NCI-H526 (cell line): ENCODE data around the gene ETV3.
"Not testable (repeated sequence)": the region's sequence is repeated elsewhere in the genome, so short reads cannot be mapped to it uniquely, and the experiment has no call there.

Experiments
- DNase-seq, 2 experiments: peaks; one replicate each; lab custom pipeline; 2025; lab: John Stamatoyannopoulos, UW

Gene ETV3

DNA sequence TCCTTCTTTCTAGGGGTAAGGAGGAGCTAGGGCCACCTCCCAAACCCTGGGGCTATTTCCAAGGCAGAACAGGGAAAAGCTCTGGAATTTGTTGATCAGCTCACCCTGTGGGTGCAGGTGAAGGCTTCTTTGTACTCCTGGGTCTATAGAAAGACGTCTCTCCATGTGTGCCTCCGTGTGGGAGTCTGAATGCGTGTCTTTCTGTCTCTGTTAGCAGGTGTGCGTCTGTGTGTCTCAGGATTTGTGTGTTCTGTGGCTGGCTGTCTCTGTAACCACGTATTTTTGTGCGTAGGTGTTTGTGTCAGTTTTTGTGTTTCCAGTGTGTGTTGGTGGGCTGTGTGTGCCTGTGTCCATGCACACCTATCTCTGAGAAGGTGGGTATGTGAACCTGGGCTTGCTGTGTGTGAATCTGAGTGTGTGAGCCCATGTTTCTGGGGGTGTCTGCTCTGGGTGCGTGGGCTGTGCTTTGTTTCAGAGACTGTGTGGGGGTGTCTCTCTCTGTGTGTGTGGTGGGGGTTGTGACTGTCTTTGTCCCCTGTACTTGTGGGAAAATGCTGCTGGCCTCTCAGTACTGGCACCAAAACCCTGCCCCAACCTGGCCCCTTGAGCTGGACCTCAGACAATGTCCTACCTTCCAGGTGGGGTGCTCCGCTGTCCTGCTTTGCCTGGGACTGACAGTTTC is 25.9 kb downstream of the ETV3 start:
- DNase-seq: no peak

DNA sequence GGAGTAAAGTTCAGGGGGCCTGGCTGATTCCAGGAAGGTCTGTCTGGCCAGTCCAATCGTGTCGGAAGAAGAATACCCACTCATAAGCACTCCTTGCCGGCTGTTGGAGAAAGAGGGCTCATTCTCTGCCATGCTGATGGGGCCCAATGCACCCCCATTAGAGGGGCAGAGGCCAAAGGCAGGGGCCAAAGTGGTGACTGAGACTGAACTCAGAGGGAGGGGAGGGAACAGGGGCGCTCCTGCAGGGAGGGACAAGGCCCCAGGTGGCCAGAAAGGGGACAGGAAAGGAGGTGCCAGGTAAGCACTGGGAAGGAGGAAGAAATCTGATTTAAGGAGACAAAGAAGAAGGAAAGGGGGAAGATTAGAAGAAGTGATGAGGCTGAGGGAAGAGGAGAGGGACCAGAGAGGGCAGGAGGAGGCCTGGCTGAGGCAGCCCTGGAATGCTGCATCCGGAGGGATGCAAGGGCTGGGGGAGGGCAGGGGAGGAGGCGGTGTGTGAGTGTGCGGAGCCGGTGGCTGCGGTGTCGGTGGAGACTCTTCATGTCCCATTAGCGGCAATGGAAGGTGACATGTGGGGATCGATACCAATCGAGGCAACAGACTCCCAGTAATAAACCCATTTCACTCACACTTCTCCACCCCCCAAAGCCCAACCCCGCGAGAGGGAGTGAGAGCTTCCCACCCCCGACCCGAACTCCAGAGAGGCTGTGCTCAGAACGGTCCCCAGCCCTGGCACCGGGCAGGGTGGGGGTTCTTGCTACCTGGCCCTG is 26.6 kb downstream of the ETV3 start:
- DNase-seq: no peak

DNA sequence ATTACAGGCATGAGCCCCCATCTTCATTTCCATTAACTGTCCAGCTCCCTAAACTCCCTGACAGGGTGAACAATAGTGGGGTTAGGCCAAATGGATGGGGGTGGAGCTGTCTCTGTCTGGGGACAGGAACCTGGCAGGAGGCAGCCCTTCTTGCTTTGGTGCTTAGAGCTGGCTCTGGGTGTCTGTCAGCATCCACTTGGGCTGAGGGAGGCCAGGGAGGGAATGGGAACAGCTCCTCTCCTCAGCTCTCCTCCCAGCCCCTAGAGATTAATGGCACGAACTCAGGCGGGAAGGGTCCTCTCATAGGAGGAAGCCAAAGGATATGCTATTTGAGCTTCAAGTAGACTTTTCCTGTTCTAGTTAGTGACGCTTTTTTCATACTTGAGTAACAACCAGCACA is 27.5 kb downstream of the ETV3 start:
- no peak for DNase-seq

DNA sequence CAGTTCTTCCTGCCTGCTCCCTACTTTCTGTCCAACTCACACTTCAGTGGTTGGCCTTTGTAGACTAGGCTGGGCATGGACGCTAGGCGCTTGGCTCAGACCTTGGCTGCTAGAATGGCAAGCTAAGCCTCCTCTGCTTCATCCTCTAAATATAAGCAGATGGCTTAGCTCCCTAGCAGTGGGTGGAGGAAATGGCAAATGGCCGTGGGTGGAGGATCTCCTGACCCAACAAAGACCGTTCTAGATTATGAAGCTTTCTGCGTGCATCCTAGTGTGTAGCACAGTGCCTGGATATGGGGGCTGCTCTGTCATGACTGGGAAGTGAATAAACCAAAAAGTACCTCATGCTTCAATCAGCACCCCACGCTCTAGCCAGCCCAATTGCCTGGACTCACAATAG is 28.2 kb downstream of the ETV3 start:
- DNase-seq: no peak

DNA sequence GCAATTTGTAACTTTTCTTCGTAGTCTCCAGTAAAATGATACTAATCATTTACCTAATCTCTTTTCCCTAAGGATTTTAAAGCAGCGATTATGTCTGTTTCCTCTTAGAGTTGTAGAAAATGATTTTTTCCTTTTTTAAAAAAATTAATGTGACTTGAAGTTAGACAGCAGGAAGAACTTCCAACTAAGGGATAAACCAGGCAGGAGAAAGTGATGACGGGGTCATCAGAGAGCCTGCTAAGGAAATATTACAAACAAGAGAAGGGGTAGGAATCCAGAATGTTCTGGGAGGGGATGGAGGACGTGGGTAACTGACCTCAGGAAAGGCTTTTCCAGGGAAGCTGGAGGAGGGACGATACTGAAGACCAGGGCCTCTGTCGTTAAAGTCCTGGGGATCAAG is 29.7 kb downstream of the ETV3 start:
- DNase-seq: no peak

DNA sequence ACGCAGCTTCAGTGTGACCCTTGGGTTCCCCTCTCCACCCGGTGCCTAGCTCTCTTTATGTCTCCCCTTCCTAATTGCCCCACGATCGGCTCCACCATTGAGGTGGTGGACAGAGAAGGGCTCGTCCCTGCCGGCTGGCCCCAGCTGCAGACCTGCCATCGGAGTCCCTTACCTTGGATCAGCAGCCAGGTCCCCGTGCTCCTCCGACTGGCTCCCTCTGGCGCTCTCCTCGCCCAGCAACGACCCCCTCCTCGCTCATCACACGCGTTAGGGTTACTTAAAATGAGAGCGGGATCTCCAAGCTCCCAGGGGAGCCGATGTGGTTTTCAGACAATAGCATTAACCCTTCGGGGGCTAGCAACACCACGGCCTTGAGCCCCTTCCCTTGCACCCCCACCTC is 30.5 kb downstream of the ETV3 start:
- DNase-seq: peak in 1 of 2 experiments; percentile 38

DNA sequence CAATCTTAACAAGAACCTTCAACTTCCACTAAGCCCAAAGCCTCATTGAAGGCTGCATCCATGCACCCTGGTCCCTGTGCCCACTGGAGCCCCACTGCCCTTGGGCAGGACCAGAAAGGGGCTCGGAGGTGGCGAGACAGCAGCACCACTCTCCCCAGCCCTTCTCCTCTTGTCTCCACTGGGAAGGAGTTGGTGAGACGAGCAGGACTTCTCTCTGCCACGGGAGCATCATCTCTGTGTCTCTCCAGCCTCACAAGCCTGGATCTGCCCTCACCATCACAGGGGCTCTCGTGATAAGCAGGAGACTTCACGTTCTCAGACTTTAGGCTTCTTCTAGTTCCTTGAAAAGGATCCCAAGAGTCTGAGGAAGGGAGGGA is 31.4 kb downstream of the ETV3 start:
- DNase-seq: no peak

DNA sequence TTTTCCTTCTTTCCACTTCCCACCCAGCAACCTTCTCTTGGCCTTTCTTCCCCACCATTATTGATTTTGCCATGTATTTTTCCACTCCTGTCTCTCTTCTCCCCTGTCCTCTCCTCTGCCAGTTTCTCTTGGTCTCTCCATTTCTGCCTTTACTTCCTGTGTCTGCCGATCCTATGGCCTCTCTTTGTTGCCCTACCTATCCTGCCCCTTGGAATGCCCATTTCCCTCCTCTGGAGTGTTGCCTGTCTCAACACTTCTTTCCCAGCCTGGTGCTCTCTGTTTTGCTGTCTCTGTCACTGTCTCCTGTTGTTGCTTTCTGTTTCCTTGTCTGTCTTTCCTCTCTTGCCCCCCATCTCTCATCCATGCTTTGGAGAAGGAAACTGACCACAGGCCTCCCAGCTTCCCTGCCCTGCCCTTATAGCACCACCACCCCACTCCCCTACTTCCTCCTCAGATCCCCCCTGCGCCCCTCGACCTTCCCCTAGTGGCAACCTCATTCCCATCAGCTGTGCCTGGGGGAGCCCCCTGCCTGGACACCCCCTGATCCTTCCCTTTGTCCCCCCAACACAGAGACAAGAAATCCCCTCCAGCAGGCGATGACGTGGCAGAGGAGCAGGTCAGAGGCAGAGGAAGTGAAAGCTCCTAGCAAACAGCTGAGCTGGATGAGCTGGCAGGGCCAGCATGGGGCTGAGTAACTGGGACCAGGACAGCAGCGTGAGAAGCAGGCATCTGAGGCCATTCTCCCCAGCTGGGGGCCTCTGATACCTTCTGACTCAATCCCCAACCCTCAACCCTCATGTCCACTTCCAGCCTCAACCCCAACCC is 32.0 kb downstream of the ETV3 start:
- DNase-seq: no peak

DNA sequence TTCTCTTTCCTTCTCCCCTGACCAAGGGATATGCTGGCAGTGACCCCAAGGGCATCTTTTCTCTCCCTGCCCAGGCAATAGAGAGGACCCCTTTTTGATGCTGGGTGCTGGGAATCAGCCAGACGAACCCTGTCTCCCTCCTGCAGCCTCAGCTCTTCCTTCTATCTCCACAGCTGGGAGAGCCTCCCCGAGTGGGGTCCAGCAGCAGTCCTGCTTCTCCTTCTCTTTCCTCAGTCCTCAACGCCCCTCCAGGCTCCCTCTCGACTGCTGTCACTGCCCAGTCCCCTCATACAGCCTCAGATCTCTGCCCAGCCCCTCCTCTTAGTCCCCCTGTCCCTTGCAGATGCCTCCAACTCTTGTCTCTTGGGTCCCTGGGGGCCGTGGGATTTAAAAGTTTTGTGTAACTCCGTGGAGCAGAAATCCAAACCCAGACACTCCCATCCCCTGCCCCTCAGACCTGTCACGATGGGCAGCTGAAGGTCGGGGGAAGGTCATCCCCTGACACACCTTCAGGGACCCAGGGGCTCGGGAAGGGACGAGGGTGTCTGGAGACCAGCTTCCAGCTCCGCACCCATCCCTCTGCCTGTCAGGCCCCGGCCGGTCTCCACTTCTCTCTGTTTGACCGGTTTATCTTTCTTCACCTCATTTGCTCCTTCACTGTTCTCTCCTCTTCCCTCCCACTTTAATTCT is 32.8 kb downstream of the ETV3 start:
- DNase-seq: no peak

DNA sequence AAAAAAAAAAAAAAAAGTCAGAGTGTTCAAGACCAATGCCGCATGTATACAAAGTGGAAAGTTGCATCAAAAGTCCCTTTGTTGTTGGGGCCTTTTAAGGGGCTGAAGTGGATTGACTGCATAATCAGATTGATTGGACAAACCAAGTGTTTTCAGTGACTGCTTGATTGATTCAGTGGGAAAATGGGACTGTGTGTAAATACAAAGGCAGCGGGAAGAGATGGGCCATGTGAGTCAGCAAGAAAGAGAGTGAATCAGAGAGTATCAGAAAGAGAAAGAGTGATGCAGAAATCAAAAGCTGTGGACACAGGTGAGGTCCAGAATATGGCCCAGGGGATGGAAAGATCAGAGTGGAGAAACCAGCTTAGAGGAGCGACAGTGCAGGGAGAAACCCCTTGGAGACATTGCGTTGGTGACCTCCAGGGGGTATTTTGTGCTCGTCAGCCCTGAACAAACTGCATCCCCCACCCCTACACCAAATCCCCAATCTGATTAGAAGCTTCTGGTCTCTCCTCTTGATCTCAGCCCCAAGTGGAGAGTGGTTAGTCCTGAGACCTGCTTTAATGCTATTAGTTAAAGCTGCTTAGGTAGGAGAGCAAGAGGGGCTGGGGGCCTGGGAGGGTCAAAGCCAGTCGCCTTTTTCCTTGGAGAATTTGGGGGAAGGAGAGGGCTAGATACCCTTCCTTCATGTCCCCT is 33.4 kb downstream of the ETV3 start:
- no peak for DNase-seq

DNA sequence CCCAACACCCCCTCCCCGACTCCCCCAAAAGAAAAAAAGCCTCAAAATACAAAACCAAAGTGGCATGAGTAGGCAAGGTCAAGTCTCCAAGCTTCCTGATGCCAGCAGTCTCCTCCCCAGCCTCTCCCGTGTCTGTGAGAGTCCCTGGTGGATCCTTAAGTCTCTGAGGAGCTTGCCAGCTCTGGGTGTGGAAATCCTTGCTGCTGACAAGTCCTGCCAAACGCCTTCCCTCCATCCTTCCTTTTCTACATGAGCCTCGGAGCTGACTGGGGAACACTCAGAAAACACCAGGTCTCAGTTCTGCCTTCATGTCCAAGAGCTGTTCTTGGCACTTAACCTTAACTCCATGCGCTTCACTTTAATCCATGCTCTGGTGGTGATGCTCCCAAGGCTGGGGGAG is 34.9 kb downstream of the ETV3 start:
- no peak for DNase-seq

DNA sequence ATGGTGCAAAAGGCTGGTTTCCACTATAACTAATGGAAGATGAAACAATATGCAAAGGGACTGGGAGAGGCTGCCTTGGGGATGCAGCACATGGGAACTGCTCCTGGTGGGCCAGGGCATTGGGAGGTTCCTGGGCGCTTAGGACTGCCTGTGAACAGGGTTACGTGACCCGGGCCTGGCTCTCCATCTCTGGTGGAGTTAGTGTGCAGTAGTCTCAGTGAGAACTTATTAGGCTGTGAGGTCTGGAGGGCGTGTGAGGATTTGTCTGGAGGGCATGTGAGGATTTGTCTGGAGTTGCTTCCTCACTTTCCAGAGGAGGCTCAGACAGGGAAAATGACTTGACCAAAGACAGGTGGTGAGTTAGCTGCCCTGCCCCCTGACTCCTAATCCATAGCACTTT is 37.0 kb downstream of the ETV3 start:
- no peak for DNase-seq

DNA sequence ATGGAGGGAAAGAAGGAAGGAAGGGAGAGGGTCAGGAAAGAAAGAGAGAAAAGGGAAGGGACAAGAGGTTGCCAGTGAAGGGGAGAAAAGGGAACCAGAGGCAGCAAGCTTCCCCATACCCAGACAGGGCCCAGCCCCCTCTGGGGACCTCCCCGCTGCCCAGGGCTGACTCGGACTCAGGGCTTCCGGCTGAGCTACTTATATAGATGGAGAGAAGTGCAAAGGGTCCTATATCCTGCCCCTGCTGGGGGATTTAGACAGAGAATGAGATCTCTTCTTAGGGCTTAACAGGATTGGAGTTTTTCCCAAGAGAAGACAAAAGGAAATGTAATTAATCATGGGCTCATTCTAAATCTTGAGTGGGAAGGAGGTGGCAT is 38.6 kb downstream of the ETV3 start, which contains the start of gene ETV3L:
TSS of gene ETV3L (minus strand) at position 176 of the 377 bp plus-strand sequence. CDS start 285 bp downstream, outside the sequence.
- DNase-seq: no peak

DNA sequence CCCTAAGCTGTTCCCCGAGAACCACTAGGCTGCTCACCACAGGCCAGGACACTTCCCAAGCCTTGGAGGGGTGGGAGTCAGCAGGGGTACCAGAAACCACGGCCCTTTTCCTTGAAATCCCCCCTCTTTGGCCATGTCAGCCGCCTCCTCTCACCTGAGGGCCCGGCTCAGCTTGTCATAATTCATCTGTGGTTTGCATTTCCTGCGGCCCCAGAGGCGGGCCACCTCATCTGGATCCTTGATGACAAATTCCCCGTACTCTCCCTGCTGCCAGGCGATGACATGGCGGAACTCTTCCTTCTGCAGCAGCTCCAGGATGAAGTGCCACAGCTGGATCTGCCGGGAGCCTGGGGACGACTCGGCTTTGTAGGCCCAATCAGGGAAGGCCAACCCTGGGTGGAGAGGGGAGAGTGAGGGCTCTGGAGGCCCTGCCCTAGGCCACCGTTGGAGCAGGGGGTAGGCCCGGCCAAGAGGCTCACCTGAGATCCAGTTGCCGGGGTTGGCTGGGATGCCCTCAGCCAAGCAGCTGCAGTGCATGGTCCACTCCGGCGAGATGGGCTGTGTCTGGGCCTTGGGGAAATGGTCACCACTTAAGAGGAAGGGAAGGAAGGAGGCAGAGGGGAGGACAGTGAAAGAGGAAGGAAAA is 39.1 kb downstream of the ETV3 start:
- DNase-seq: not testable (repeated sequence)

DNA sequence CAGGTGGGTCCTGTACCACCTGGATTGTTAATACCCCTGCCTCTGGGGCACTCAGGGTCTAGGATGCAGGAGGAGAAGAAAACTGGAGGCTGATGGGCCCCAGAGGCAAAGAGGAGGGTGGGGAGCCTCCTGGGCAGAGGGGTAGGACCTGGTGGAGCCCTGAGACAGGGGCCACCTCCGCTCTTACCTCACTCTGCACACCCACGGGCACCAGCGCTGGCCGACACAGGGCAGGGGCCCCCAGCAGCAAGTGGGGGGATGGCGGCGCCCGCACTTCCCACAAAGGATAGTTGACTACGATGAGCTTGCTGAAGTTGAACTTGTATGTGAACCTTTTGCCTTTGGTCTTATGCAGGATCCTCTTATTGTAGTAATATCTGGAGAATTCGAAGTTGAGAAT is 39.7 kb downstream of the ETV3 start:
- no peak for DNase-seq

DNA sequence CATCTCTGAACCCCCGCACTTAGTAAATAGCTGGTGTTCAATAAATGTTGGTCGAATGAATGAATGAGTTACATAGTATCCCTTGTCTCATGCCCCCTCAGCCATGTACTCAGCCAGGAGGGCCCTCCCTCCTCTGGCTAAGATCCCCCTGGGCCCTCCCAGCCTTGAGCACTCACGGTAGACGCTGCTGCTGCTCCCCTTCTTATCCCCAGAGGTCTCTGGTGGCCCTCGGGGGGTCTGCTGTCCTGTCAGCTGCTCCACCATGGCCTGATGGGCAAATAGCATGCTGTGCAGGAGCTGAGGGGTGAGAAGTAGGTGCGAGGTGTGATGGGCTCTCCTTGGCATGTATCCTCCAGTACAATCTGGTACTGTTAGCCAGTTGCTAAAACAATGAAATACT is 40.5 kb downstream of the ETV3 start:
- DNase-seq: no peak

DNA sequence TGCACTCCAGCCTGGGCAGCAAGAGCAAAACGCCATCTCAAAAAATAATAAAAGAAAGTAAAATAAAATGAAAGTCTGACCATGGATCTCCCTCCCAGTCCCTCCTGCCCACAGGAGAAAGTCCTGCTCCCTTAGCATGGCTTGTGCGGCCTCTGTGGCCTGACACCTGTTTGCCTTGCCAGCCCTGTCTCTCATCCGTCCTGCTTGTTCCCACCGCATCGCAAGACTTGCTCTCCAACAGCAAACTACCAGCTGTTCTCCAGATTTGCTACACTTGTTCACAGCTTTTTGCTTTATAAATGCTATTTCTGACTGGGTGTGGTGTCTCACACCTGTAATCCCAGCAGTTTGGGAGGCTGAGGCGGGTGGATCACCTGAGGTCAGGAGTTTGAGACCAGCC is 41.3 kb downstream of the ETV3 start:
- DNase-seq: no peak

DNA sequence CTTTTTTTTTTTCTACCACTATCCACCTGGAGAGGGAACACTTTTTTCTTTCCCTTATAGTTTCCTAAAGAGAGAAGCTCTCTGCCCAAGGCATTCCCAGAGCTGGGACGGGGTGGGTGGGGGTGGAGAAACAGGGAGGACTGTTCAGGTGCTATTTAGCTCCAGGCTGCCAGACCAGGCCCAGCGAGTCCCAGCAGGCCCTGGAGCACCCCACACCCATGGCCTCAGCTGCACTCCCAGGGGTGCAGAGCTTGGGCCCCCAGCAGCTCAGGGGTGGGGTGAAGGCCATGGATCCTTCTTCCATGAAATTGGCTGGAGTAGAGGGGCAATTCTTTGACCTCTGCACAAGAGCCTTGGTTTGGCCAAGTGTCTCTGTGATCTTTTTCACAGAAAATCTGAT is 42.6 kb downstream of the ETV3 start:
- no peak for DNase-seq

DNA sequence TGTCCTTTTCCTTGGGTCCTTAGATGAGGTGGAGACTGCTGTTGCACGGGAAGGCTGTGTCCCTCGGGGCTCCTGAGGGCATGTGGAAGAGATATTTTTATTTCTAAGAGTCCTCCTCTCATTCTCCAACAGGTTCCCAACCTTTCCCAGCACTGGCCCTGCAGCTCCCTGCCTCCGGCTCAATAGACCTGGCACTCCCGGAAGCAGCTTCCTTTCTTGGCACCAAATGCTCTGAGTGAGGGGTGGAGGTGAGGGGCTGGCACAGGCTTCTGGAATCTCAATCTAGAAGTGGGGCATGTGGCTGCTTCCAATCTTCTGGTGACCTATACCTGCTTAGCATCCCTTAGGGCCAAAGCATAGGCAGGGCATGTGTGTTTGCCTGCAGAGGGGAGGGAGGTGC is 43.1 kb downstream of the ETV3 start:
- no peak for DNase-seq

DNA sequence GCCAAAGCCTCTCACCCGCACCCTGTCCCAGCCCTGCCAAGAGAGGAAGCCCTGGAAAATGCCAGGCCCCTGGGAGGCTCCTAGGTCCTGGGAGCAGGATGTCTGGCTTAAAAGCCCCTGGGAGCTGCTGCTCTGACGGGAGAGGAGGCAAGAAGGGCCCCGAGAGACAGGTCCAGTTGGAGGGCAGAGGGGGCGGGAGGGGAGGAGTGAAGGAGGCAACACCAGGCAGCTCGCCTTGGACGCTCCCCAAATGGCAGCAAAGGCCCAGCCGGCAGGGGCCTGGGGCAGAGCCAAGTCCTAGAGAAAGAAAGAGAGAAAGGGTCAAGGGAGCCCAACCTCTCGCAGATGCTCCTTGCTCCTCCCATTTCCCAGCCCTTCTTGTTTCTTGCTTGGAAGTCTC is 45.4 kb downstream of the ETV3 start:
- no peak for DNase-seq

DNA sequence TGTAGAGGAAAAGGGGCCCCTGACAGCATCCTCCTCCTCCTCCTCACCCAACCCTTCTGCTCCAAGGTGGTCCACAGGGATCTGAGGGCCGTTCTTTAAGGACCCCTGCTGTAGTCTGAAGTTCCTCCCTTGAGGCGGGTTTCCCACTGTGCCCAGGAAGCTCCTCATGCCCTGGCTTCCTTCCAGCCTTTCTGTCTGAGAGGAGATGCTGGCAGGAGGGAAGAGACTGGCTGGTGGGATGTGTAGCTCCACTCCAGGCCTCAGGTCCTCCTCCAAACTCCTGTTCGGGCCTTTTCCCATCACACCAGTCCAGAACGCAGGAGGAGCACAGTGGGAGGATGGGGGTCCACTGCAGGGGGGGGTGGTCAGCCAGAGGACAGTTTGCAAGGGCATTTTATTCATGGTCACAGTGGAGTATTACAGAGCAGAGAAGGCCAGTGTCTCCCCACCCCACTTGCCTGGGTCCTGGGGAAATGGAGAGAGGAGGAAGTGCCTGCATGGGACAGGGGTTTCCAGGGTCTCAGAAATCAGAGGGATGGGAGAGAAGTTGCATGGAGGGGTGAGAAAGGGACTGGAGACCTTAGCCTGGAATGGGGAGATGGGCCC is 46.4 kb downstream of the ETV3 start:
- no peak for DNase-seq
